Activated CD4-positive, CD25-positive, alpha-beta regulatory T cell (primary cell): ENCODE measurements around the gene KMT5C.

Source experiments
- DNase-seq, 4 experiments: peaks; one replicate each; lab custom pipeline; 2025; lab: John Stamatoyannopoulos, UW

The KMT5C gene

GRCh38 chr19:55347442-55348009 lies 7.8 kb downstream of the KMT5C start:
- DNase-seq = no peak

GRCh38 chr19:55348317-55349034 lies 8.8 kb downstream of the KMT5C start:
- no peak for DNase-seq

- DNase-seq = no peak
Measured at GRCh38 chr19:55350620-55351315, 11.1 kb downstream of the KMT5C start.

GRCh38 chr19:55352040-55352439 lies 12.4 kb downstream of the KMT5C start:
- DNase-seq = no peak

- no peak for DNase-seq
Measured at GRCh38 chr19:55352549-55353145, 13.0 kb downstream of the KMT5C start.

GRCh38 chr19:55353356-55353802 lies 13.7 kb downstream of the KMT5C start:
- no peak for DNase-seq

GRCh38 chr19:55353803-55354697 lies 14.4 kb downstream of the KMT5C start:
- peak; percentile 42 to 48 (median 47) for DNase-seq

- no peak for DNase-seq
Measured at GRCh38 chr19:55354698-55355212, 15.1 kb downstream of the KMT5C start, which contains the start of gene COX6B2. Gene COX6B2 (minus strand): TSS chr19:55354719. CDS start chr19:55354521, 198 bp downstream.

GRCh38 chr19:55355213-55355821 lies 15.6 kb downstream of the KMT5C start:
- no peak for DNase-seq

- no peak for DNase-seq
Measured at GRCh38 chr19:55358493-55358892, 18.8 kb downstream of the KMT5C start.

GRCh38 chr19:55358943-55359908 lies 19.6 kb downstream of the KMT5C start:
- no peak for DNase-seq

- no peak for DNase-seq
Measured at GRCh38 chr19:55360902-55361301, 21.2 kb downstream of the KMT5C start.

GRCh38 chr19:55362174-55362989 lies 22.7 kb downstream of the KMT5C start:
- no peak for DNase-seq

GRCh38 chr19:55362990-55363716 lies 23.5 kb downstream of the KMT5C start, which contains the start of gene GARIN5B:
Gene GARIN5B (minus strand): TSS chr19:55363260. CDS start chr19:55363066, 194 bp downstream.
- DNase-seq = no peak

GRCh38 chr19:55365245-55365644 lies 25.6 kb downstream of the KMT5C start:
- DNase-seq = no peak

GRCh38 chr19:55365964-55366363 lies 26.3 kb downstream of the KMT5C start:
- DNase-seq = no peak

GRCh38 chr19:55366790-55367189 lies 27.1 kb downstream of the KMT5C start:
- no peak for DNase-seq

- no peak for DNase-seq
Measured at GRCh38 chr19:55368106-55368505, 28.4 kb downstream of the KMT5C start.
